ENCODE results near the gene TENM3.

GRCh38 chr4:182671231-182671630 lies 428.0 kb downstream of the TENM3 start:
- TF ChIP-seq CTCF (conservative IDR thresholded peaks at IDR 0.05) (no peak), EZH2 (IDR thresholded peaks at IDR 0.05; ENCODE audit: low read depth) (no peak)
